Panc1 (cell line): Measurements from ENCODE around the gene ZNF91. TPM values are rescaled to one million over a fixed set of nuclear protein-coding genes. Genes with fewer than 3 reads are reported as not detected.

Source experiments
- ATAC-seq: fragments of 200-7000 bp; cut with Tn5 transposase; 2 replicates; pipeline ENCODE4 v1.9.1; 2020; ENCODE audit warnings: mild to moderate bottlenecking, moderate library complexity
- BruUV-seq: library from RNA; stranded (reverse); fragments of 400-500 nt; replicated peaks from 2 replicates; lab custom pipeline; 2021; lab: Mats Ljungman, UMichigan
- CTCF ChIA-PET: fragments of 300-600 bp; sonication (Branson Sonifier 250); formaldehyde crosslinking; loops from one replicate; lab custom pipeline; 2022; ENCODE audit warnings: antibody characterized with exemption; lab: Charles Lee
- POLR2A ChIA-PET: fragments of 300-600 bp; sonication (Branson Sonifier 250); formaldehyde crosslinking; loops from one replicate; lab custom pipeline; 2022; ENCODE audit warnings: antibody characterized with exemption; lab: Charles Lee
- DNase-seq: peaks from one replicate; pipeline ENCODE4 v3.0.0-alpha.2; 2010; ENCODE audit warnings: low read depth, low spot score
- H3K27ac ChIP-seq: 2 replicates; pipeline ENCODE4 v1.5.1; 2011; ENCODE audit warnings: mild to moderate bottlenecking, low read length, inconsistent platforms
- H3K27me3 ChIP-seq: fragments of 200-500 bp; sonication (Bioruptor generic); 2 replicates; pipeline ENCODE4 v1.6.0; 2014; ENCODE audit warnings: low read length, inconsistent platforms; ENCODE audit not compliant: control insufficient read depth, insufficient read depth
- H3K36me3 ChIP-seq: fragments of 200-500 bp; sonication (Bioruptor generic); 2 replicates; pipeline ENCODE4 v1.5.1; 2014; ENCODE audit warnings: inconsistent platforms, mild to moderate bottlenecking, low read length, moderate library complexity; ENCODE audit not compliant: control insufficient read depth, insufficient read depth
- H3K4me1 ChIP-seq: 2 replicates; pipeline ENCODE4 v1.5.1; 2011; ENCODE audit warnings: inconsistent platforms, mild to moderate bottlenecking, low read length, moderate library complexity; ENCODE audit not compliant: control insufficient read depth, insufficient read depth
- H3K4me3 ChIP-seq, 2 experiments: 2 replicates each; pipeline ENCODE4 v1.5.1; 2011 to 2012; ENCODE audit warnings: low read depth in 2 of 2, low read length in 2 of 2, mild to moderate bottlenecking in 2 of 2, inconsistent platforms in 1 of 2, moderate library complexity in 1 of 2
- H3K9me3 ChIP-seq: fragments of 200-500 bp; sonication (Bioruptor generic); 2 replicates; pipeline ENCODE4 v1.5.1; 2014; ENCODE audit warnings: low read depth, mild to moderate bottlenecking, inconsistent platforms, low read length, moderate library complexity; ENCODE audit not compliant: control insufficient read depth, insufficient read depth
- POLR2AphosphoS5 ChIP-seq: IDR thresholded peaks from 2 replicates; pipeline ENCODE4 v1.6.1; 2012; ENCODE audit warnings: mild to moderate bottlenecking, low read depth, low read length, moderate library complexity
- SIN3A ChIP-seq: IDR thresholded peaks from 2 replicates; pipeline ENCODE4 v1.6.1; 2012; ENCODE audit warnings: low read depth, mild to moderate bottlenecking, low read length, moderate library complexity, borderline replicate concordance; ENCODE audit not compliant: insufficient read depth
- TCF7L2 ChIP-seq: IDR thresholded peaks from 2 replicates; pipeline ENCODE4 v1.6.1; 2011; ENCODE audit warnings: mild to moderate bottlenecking, low read depth, low read length, inconsistent platforms
- in situ Hi-C: cut with HindIII; loops from 2 replicates; pipeline ENCODE4 v1.10.0; 2016; ENCODE audit warnings: low sequenced_read_pairs, low pct_unique_long_range_greater_than_20kb
- intact Hi-C: fragments of 100-400 bp; cut with micrococcal nuclease; formaldehyde crosslinking; loops from one replicate; pipeline ENCODE4 v1.10.0; 2022; ENCODE audit not compliant: unreplicated experiment
- total RNA-seq: library from RNA; stranded (reverse); gene quantifications from one replicate; pipeline ENCODE4 v1.2.1, GENCODE V29; 2021; ENCODE audit not compliant: unreplicated experiment
- TF ChIP-seq, protein P1 (sequence below), 2 experiments: IDR thresholded peaks; 2 replicates each; pipeline ENCODE4 v1.6.1; 2011 to 2012; ENCODE audit warnings: low read depth in 2 of 2, control low read depth in 1 of 2, low read length in 1 of 2, mild to moderate bottlenecking in 1 of 2, moderate library complexity in 1 of 2; ENCODE audit not compliant: insufficient read depth in 1 of 2
- TF ChIP-seq, protein P2 (sequence below): fragments of 450-650 bp; IDR thresholded peaks from 2 replicates; pipeline ENCODE4 v1.5.1; 2017; ENCODE audit warnings: mild to moderate bottlenecking

The ZNF91 gene
- total RNA-seq, 1 experiment from 2014 or later, result 20.6 TPM

DNA sequence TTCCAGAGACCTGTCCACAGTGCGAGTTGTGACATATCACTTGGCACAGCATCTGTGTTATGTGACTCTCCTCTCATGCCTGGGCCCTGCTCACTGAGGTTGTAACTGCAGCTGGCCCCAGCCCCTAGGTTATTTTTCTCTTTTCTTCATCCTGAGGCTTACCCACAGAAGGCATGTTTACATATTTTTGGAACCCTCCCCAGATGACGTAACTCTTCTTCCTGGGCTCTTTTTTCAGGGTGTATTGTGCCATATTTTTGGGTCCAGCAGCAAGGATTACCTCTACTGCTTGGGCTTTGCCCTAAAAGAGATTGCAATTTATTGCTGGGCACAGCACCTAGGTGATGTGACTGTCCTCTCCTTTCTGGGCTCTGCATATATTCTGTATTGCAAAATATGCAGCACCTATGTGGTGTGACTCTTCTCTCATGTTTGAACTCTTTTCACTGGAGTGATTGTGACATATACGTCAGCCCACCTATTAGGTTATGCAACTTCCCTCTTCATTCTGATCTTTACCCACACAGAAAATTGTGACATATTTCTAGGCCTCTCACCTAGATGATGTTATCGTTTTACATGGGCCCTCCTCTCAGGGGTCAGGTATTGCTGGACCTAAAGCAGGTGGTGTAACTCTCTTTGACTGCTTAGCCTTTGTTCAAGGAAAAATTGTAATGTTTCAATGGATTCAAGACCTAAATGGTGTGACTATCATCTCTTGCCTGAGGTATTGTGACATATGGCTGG, 80.6 kb downstream of the ZNF91 start:
- no peaks in the 10 kb centered on the region for H3K4me1 ChIP-seq
- no peaks in the 10 kb centered on the region for H3K36me3 ChIP-seq
- in situ Hi-C loops, result no loop called here
- TF ChIP-seq, protein P1, sequence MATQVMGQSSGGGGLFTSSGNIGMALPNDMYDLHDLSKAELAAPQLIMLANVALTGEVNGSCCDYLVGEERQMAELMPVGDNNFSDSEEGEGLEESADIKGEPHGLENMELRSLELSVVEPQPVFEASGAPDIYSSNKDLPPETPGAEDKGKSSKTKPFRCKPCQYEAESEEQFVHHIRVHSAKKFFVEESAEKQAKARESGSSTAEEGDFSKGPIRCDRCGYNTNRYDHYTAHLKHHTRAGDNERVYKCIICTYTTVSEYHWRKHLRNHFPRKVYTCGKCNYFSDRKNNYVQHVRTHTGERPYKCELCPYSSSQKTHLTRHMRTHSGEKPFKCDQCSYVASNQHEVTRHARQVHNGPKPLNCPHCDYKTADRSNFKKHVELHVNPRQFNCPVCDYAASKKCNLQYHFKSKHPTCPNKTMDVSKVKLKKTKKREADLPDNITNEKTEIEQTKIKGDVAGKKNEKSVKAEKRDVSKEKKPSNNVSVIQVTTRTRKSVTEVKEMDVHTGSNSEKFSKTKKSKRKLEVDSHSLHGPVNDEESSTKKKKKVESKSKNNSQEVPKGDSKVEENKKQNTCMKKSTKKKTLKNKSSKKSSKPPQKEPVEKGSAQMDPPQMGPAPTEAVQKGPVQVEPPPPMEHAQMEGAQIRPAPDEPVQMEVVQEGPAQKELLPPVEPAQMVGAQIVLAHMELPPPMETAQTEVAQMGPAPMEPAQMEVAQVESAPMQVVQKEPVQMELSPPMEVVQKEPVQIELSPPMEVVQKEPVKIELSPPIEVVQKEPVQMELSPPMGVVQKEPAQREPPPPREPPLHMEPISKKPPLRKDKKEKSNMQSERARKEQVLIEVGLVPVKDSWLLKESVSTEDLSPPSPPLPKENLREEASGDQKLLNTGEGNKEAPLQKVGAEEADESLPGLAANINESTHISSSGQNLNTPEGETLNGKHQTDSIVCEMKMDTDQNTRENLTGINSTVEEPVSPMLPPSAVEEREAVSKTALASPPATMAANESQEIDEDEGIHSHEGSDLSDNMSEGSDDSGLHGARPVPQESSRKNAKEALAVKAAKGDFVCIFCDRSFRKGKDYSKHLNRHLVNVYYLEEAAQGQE (IDR thresholded peaks at IDR 0.05; ENCODE audit: insufficient read depth in 1 of 2, low read depth in 2 of 2, low read length in 1 of 2), result no peak
- TF ChIP-seq, protein P2, sequence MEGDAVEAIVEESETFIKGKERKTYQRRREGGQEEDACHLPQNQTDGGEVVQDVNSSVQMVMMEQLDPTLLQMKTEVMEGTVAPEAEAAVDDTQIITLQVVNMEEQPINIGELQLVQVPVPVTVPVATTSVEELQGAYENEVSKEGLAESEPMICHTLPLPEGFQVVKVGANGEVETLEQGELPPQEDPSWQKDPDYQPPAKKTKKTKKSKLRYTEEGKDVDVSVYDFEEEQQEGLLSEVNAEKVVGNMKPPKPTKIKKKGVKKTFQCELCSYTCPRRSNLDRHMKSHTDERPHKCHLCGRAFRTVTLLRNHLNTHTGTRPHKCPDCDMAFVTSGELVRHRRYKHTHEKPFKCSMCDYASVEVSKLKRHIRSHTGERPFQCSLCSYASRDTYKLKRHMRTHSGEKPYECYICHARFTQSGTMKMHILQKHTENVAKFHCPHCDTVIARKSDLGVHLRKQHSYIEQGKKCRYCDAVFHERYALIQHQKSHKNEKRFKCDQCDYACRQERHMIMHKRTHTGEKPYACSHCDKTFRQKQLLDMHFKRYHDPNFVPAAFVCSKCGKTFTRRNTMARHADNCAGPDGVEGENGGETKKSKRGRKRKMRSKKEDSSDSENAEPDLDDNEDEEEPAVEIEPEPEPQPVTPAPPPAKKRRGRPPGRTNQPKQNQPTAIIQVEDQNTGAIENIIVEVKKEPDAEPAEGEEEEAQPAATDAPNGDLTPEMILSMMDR, result no peak
- no peaks in the 10 kb centered on the region for H3K27me3 ChIP-seq
- POLR2A ChIA-PET, result no interaction called here
- intact Hi-C loops, result no loop called here
- H3K27ac ChIP-seq, result no peak overlapping the region
- CTCF ChIA-PET, result no interaction called here
- ATAC-seq, result no peak
- BruUV-seq, result no TSS peak
- H3K4me3 ChIP-seq, result no peak overlapping the region
- no peaks in the 10 kb centered on the region for H3K9me3 ChIP-seq
- no peak for DNase-seq

DNA sequence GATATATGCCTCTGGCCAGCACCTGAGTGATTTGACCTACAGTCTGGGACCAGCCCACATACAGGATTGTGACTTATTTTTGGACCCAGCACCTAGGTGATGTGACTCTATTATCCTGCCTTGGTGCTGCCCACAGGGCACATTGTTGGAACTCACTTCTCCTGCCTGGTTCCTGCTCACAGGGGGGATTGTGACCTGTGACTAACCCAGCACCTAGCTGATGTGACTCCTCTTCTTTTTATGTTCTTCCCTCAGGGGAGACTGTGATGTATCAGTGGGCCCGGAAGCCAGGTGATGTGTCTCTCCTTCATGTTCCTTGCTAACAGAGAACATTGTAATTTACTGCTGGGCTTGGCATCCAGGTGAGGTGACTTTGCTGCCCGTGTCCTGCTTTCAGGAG, 82.1 kb downstream of the ZNF91 start:
- no peaks in the 10 kb centered on the region for H3K9me3 ChIP-seq

More for the DNA sequence above, 82.1 kb downstream of the ZNF91 start:
- no peaks in the 10 kb centered on the region for H3K4me1 ChIP-seq
- no peak overlapping the region for H3K27ac ChIP-seq
- H3K36me3 ChIP-seq, result no peaks in the 10 kb centered on the region
- no peak overlapping the region for H3K4me3 ChIP-seq
- intact Hi-C loops, result no loop called here
- no peaks in the 10 kb centered on the region for H3K27me3 ChIP-seq
- no peak for ATAC-seq
- TF ChIP-seq TCF7L2 (no peak), POLR2AphosphoS5 (no peak), SIN3A (no peak)
- TF ChIP-seq, protein P2, result no peak
- TF ChIP-seq, protein P1 (IDR thresholded peaks at IDR 0.05; ENCODE audit: insufficient read depth in 1 of 2, low read depth in 2 of 2, low read length in 1 of 2), result no peak
- POLR2A ChIA-PET, result no interaction called here
- no TSS peak for BruUV-seq
- DNase-seq, result no peak
- in situ Hi-C loops, result no loop called here
- CTCF ChIA-PET, result no interaction called here
